ENCODE measurements around the gene PLCB1.
"Not testable (repeated sequence)": the region's sequence is repeated elsewhere in the genome, so short reads cannot be mapped to it uniquely, and the experiment has no call there.

Gene PLCB1

DNA sequence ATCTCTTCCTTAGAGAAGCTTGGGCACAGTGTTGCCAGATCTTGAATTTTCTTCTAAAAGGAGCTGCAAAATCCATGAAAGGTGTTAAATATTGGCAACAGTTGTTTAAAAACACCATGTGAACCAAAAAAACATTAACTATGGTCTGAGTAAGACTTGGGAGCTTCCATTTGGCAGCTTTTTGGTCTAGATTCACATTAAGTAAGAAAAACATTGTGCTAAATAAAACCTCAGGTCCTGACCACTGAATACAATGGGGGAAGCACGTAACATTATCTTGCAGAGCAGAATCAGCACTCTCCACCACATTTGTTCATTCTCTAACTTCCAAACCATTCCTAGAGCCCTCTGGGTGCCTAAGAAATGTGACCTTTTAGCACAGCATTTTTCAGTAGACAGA, 499.2 kb downstream of the PLCB1 start:
- DNase-seq = no peak

DNA sequence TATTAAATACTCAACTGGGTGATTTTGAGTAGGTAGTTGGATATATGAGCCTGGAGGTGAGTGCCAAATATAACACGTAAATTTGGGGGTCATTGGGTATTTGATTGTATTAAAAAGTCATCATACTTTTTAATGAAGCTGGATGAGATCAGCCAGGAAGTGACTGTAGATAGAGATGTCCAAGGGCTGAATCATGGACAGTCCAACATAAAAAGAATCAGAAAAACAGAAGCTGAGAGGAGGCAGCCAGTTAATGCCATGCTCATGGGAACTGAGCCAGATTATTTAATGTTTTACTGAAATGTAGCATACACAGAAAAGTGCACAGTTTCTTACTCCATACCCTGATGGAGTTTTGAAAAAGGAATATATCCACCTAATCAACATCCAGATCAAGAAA, 501.3 kb downstream of the PLCB1 start:
- DNase-seq = no peak

DNA sequence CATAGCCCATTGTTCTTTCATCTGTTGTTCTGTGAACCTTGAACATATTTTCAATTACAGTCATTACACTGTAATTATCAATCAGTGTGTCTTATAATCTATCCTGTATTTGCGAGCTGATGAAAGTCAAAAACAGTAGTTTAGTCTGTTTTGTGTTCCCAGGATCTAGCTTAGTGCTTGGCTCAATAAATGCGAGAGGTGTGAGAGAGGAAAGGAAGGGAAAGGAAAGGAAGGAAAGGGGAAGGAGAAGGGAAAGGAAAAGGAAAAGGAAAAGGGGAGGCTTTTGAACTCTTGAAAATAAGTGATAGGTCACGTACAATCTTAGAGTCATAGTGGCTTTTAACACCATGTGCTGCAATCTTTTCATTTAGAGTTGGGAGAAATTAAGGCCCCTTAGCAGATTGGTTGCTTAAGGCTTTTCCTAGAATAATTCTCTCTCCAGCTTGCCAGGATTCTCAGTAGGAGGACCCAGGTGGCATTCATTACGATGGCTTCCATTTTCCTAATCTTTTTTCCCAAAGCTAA, 503.0 kb downstream of the PLCB1 start:
- DNase-seq = no peak

DNA sequence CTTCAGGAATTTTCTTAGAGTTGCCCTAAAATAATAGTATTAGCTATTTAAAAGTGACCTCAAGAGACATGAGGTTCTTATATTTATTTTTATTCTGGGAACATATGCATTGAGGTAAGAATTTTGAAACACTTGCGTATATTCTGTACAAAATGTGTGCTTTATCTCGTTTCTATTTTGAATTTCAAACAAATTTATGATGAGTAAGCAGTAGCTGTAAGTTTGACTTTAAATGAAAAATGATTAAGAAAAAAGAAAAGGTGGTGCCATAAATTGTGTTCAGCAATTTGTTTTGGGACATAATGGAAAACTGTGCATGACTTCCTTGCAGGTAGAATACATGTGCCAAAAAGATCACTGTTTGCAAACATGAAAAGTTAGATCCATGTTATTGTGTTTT, 503.8 kb downstream of the PLCB1 start:
- DNase-seq = no peak

DNA sequence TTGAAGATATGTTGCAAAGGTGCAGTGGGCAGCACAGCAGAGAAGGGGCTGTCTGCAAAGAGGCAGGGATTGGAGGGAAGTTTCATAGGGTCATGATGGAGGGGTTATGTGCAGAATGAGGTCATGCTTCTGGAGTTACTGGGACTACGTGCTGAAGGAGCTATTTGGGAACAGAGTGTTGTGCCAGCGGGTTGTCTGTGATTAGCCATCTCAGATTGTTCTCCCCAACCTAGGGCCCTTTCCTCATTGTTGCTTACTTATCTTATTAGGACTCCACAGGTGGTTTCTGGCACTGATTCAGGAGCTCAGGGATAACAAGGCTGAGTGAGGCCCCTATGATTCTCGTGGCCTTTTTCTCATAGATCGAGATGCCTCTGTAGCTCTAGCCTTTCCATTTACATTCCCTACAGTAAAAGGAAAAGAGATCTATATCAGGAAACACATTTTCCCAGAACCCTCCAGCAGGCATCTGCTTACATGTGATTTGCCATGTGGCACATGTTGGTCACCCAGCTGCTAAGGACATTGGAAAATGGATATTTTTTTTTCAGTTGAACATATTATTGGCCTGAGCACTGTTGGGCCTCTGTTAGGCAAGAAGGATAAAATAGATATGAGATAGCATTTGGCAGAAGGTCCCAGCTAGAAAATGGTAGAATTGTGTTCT, 507.2 kb downstream of the PLCB1 start:
- DNase-seq = no peak

DNA sequence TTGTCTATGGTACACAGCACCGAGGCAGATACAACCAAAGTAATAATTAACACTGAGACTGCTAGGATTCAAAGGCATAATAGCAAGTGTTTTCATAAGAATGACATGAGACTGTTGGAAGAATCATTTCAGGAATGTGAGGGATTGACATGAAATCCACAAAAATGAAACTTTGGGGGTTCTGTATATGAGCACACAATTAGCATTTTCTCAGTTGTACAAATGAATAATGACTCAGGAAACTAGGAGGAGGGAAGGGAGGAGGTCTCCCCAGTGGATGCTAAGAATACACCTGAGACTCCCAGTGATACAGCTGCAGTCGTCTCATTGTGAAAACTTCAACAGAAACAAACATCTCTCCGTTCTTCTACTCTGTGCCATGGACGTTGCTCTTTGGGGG, 508.4 kb downstream of the PLCB1 start:
- no peak for DNase-seq

DNA sequence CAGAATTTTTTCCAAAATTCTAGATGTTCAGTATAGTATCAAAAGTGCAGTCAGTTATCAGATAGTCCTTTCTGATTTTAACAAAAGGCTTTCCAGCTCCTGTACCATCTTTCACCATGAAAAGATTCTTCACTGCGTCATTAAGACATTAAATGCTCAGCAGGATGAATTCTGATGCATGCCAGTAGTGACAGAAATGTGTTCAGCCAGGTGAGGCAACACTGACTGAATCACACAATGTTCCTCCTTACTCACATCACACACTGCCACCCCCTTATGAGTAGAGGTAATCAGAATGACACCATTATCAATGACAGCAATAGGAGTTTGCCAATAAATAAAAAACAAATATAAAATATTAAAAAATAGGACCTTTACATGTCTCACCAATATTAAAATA, 510.2 kb downstream of the PLCB1 start:
- DNase-seq = no peak

DNA sequence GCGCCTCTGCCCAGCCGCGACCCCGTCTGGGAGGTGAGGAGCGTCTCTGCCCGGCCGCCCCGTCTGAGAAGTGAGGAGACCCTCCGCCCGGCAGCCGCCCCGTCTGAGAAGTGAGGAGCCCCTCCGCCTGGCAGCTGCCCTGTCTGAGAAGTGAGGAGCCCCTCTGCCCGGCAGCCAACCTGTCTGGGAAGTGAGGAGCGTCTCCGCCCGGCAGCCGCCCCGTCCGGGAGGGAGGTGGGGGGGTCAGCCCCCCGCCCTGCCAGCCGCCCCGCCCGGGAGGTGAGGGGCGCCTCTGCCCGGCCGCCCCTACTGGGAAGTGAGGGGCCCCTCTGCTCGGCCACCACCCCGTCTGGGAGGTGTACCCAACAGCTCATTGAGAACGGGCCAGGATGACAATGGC, 512.4 kb downstream of the PLCB1 start:
- not testable (repeated sequence) for DNase-seq

DNA sequence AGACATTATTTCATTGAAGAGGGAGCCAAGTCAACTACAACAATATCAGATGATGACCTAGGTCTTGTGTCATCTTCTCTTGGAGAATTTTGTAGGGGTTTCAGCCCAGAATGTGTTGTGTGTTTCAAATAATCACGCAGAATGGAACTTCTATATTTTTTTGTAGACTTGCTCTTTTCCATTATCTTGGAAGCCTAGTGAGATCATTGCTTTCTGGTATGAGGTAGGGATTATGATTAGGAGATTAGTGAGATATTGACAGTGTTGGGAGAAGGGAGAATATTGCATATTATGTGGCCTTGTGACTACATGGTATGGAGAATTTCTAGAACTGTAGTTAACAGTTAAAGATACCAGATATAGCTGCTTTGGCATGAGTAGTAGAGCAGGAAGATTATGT, 513.3 kb downstream of the PLCB1 start:
- no peak for DNase-seq

DNA sequence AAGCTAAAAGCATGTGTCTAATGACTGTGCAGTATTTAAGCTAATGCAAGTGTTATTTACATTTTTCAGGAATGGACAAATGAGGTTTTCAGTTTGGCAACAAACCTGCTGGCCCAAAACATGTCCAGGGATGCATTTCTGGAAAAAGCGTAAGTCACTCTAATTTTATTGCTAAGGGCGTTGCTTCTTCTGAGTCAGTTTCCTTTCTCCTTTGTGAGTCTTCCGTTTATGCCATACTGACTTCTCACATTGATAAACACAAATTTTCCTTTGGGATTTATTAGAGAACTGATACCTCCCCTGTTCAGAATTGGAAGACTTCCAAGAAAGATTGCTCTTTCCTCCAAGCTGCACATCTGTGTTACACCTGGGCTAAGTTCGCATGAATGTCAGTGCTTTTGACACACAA, 514.0 kb downstream of the PLCB1 start:
- no peak for DNase-seq

DNA sequence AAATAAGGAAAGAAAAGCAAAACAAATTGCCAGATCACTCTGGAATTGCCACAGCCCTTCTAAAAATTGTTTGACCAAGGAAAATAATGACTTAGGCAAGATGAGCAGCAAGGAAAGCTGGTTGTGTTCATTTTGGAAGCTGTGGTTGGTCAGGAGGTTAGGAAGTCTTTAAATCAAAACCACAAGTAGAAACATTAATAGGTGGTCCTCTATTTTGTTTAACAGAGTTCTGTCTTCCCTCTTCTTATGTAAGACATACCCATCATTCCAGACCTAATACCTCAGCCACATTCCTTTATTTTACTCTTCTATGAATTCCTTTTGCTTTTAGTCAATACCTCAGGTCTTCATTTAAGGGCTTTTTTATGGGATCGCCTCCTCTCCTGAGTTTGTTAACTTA, 514.6 kb downstream of the PLCB1 start:
- no peak for DNase-seq

DNA sequence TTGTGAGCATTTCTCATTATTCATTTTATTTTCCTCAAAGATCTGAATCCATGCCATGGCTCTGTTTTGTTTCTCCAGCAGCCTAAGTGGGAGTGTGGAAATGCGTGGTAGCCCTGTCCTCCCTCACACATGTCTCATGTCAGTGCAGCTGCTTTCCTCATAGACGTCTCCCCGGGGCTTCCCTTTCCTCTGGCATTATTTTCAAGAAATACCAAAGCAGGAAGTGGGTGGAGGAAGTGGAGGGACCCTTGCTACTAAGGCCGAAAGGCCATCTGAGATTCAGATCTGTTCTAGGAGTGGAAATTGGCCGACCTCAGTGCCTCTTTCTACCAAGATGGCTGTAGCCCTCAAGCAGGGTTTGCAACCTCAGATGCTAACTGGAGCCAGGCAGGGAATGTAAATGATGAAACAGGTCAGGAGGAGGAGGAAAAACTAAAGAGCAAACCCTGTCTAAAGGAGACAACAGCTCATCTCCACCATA, 515.9 kb downstream of the PLCB1 start:
- DNase-seq = no peak

DNA sequence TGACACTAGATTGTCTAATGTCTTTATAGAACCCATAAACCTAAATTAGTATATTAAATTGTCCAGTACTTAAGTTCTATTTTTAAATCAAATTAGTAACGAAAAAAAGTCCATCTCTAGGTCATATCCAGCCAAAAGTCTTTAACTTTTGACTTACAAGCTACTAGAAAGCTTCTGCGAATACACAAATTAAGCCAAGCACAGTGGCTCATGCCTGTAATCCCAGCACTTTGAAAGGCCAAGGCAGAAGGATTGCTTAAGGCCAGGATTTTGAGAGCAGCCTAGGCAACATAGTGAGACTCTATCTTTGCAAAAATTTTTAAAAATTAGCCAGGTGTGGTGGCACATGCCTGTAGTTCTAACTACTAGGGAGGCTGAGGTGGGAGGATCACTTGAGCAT, 516.4 kb downstream of the PLCB1 start:
- no peak for DNase-seq

DNA sequence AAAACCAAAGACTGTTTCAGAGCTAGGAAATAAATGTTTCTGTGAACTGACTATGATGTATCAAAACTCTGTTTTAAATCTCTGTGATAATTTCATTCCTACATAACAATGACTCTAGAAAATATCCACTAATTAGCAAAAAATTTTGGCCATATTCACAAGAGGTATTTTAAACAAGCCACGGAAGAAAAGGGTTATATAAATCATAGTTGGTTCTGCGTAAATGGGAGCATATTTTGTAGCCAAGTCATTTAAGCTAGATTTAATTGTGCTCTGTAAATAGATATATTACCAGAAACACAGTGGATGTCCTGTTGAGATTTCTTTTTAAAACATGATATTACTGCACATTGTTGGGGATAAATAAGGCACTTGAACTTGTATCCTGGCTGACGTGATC, 520.3 kb downstream of the PLCB1 start:
- no peak for DNase-seq

DNA sequence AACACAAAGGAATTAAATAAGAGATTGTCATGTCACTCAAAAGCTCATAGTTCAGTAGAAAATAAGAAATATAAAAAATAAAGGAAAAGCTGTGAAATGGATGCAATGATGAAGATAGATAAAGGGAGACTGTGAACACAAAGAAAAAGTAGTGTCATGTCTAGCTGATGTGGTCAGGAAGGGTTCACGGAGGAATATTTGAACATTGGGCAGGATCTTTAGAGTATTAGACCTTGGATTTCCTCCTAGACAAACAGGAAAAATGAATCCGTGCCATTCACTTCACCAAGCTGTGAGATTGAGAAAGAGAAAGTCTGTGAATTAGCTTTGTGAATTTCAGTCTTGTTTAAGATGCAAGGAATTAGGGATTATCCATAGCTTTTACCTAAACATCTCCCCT, 522.4 kb downstream of the PLCB1 start:
- no peak for DNase-seq

DNA sequence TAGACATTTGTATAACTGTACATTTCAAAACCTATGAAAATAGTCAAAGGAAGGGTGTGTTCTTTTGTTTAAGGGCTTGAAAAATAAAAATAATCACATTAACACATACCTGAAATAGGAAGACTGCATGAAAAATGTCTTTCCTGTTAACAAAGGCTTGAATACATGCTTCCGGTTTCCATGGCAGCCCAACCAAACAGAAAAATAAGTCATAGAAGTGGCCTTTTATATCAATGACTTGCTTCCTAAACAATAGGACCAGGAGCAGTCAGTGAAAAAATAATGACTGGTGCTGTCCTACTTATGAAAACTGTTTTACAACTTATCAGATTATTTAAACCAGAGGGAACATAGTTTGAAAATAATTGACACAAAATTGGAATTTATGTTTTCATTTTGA, 524.3 kb downstream of the PLCB1 start:
- no peak for DNase-seq

DNA sequence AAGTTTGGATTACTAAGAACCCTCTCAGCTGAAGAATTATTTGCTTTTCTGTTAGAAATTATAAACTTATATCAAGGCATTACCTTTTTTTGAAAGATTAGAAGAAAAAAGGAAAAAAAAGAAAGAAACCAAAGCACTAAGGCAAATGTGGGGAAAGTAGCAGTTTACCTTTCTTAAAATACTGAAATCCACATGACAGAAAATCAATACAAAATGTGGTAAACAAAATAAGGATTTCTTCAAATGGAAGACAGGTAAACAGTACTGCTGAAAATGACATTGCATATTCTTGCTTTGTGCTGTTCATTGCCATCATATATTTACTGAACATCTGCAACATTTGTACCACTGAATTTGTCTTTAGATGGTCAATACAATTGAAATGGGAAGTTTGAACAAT, 525.6 kb downstream of the PLCB1 start:
- no peak for DNase-seq

DNA sequence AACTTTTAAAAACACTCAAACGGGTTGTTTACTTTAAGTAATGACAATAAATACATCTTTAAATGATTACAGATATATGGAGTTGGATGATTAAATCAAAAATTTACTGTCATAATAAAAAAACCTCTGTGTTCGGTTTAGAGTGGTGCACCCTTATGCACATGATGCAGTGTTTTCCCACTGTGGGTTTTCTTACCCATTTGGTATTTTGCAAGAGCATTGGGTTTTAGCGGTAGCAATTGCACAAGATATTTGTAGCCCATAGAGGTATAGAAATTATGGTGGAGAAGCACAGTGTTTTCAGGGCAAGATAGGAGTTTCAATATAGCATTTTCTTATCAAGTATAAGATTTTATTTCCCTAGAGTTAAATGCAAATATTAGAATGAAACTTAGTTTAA, 526.0 kb downstream of the PLCB1 start:
- no peak for DNase-seq

DNA sequence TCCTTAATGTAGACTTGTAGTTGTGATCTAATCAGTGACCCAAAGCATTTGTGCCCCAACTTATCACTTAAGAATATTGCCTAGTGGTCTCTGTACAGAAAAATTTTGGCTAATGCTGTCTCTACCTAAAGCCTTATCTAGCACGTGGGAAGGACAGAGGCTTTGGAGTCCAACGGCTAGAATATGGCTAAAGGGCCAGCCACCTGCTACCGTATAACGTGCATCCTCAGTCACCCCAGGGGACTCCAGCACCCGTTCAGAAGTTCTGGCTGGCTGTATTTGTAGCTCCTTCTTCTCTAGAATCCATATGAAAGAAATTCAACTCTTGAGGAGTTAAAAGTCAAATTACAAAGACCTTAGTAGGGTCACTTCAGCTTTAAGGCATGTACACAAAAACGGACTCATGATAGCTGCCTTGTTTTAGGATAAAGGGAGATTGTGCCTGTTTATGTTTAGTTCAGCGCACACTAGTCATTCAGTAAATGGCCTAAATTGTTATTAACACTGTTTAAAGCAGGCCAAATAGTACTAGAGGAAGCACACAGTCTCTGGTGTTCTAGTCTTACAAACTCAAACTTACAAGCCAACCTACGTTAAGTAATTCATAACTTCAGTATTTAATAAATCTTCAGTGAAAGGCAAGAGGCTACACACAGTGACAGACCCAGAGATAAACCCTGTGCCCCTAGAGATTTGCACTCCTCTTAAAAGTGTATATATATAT, 529.3 kb downstream of the PLCB1 start:
- DNase-seq = no peak

DNA sequence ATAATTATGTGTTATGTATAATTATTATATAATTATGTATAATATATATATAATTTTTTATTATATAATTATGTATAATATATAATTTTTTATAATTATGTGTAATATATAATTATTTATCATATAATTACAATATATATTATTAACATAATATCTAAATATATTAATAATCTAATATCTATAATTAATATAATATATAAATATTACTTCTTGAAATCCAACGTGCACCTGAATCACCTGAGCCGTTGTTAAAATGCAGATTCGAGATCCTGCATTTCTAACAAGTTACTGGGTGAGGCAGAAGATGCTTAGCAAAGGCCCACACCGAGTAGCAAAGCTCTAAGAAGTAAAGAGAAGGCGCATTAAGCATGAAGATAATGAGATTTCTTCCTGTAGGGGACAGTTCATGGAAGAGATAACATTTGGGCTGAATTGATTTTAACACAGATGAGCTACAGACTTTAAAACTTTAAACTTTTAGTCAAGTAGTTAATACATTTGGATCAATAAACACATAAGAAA, 530.4 kb downstream of the PLCB1 start:
- DNase-seq = no peak

DNA sequence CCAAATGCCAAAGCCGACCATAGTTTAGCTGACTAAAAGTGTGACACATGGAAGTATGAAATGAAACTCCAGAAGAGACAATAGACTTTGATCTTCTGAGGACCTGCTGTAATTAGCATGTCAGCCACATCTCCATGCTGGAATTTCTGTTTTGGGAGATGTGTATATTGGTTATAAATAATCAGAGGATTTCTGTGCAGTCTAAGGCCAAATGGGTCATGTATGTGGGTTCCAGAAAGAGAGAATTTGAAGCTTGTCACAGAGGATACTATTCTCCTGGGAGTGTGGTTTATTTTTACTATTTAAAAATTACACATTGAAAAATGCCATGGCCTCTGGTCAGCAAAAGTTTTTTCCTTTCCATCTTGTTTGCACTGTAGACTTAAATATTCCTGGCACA, 531.4 kb downstream of the PLCB1 start:
- DNase-seq = no peak

DNA sequence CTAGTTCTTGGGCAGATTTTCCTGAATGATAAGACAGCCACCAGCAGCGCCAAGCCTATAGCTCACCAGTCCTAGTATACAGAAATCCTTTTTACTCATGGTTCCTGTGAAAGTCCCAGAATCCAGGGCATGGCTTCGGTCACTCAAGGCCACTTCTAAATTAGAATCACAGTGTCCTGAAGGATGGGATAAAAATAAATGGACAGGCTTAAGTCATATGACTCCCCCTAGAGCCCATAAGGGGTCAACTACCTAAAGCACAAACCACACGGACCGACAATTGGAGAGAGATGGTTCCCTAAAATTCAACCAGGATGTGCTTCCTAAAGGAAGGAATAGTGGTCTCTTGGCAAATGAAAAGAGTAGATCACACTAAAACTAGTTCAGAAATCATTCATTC, 532.7 kb downstream of the PLCB1 start:
- DNase-seq = no peak

DNA sequence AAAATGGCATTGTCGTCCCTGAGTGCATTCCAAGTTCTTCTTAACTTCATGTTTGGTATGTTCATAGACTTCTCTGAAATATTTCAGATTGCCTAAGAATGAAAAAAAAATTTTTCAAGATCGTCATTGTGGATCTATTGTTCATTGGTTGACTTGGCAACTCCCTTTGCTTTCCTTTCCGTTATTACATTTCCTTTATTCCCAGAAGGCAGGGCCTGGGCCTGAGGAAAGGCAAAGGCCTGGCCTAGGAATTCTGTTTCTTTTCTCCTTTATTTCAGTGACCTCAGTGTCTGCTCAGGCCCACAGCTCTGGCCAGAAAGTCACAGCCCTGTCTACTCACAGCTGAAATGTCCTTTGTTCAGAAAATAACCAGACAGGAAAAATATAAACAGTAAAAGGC, 535.2 kb downstream of the PLCB1 start:
- DNase-seq = no peak

DNA sequence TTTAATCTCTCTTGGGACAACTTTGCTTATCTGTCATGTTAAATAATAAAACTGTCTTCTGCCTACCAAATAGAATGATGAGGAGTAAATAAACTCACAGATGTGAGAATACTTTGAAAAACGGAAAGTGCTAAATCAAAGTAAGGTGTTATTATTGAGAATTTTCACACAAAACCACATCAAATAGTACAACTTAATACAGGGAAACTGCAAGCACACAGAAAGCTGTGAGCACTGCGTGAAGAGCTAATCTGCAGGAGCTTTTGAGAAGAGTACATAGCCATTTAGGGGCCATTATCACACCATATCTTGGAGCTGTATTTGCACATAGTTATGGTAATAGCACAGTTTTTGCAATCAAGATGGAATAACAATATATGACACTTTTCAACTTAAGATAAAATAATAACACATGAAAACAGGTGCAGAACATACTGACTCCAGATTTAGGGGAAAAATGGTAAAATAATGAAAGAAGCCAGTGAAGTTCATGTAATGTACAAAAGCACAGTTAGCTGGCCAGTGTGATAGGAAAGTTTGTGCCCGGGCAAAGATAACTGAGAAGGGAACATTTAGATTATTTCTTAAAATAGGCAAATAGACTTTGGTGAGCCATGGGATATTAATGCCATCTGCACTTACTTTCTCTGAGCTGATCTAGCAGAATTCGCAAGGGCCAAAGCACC, 538.3 kb downstream of the PLCB1 start:
- no peak for DNase-seq

Measured in NCI-H1048 (cell line).